ENCODE measurements around the gene DSCAM. TPM values are rescaled to one million over a fixed set of nuclear protein-coding genes. Genes with fewer than 3 reads are reported as not detected.

DSCAM gene
- total and polyA plus RNA-seq, 8 donors, result 0.37 TPM; not detected in 7

- Histone ChIP-seq H3K27me3 (peaks cover 0 to 22% (median 0%) of the 10 kb centered on the region in 3 donors), H3K4me3 (no peak overlapping the region), H3K4me1 (no peaks in the 10 kb centered on the region), H3K36me3 (no peaks in the 10 kb centered on the region), H3K27ac (no peak overlapping the region), H3K9me3 (no peaks in the 10 kb centered on the region)
- TF ChIP-seq POLR2AphosphoS5 (IDR thresholded peaks at IDR 0.05) (no peak), EP300 (IDR thresholded peaks at IDR 0.05) (no peak), POLR2A (IDR thresholded peaks at IDR 0.05) (no peak), CTCF (IDR thresholded peaks at IDR 0.05) (no peak)
- intact Hi-C loops (cut with DNase I; ENCODE audit: low total_unique reads), result loop anchor here (10.0 kb wide), 1 partner anchor 612 kb away; no protein-coding TSS in a partner anchor
- no peak for DNase-seq
- WGBS, 5 donors, result 88 to 96% (median 91%) methylated on average over 2 of the region's 2 CpGs
Observed at GRCh38 chr21:40463176-40463575, 383.8 kb downstream of the DSCAM start.

- Histone ChIP-seq H3K27ac (no peak overlapping the region), H3K27me3 (peaks cover 0 to 22% (median 0%) of the 10 kb centered on the region in 3 donors), H3K36me3 (no peaks in the 10 kb centered on the region), H3K9me3 (no peaks in the 10 kb centered on the region), H3K4me3 (no peak overlapping the region), H3K4me1 (no peaks in the 10 kb centered on the region)
- intact Hi-C loops (cut with DNase I; ENCODE audit: low total_unique reads), result loop anchor here (10.0 kb wide), 1 partner anchor 614 kb away; no protein-coding TSS in a partner anchor
- WGBS, 5 donors, result 46 to 68% (median 57%) methylated on average over 1 of the region's 1 CpG
- no peak for TF ChIP-seq POLR2A (IDR thresholded peaks at IDR 0.05)
- no peak for TF ChIP-seq CTCF (IDR thresholded peaks at IDR 0.05)
- no peak for TF ChIP-seq POLR2AphosphoS5 (IDR thresholded peaks at IDR 0.05)
- no peak for TF ChIP-seq EP300 (IDR thresholded peaks at IDR 0.05)
- DNase-seq, result no peak
Observed at GRCh38 chr21:40461008-40461407, 385.9 kb downstream of the DSCAM start.

GRCh38 chr21:40457741-40458140 lies 389.2 kb downstream of the DSCAM start:
- no peaks in the 10 kb centered on the region for H3K9me3 ChIP-seq
- intact Hi-C loops (cut with DNase I; ENCODE audit: low total_unique reads), result no loop called here
- H3K4me3 ChIP-seq, result no peak overlapping the region
- H3K27ac ChIP-seq, result no peak overlapping the region
- no peak for TF ChIP-seq EP300 (IDR thresholded peaks at IDR 0.05)
- no peak for TF ChIP-seq POLR2AphosphoS5 (IDR thresholded peaks at IDR 0.05)
- no peak for TF ChIP-seq POLR2A (IDR thresholded peaks at IDR 0.05)
- TF ChIP-seq CTCF (IDR thresholded peaks at IDR 0.05), result no peak
- DNase-seq, result no peak
- peaks cover 0 to 11% (median 0%) of the 10 kb centered on the region in 3 donors for H3K27me3 ChIP-seq
- 86 to 90% (median 88%) methylated on average over 2 of the region's 2 CpGs for WGBS, 5 donors
- H3K36me3 ChIP-seq, result no peaks in the 10 kb centered on the region
- no peaks in the 10 kb centered on the region for H3K4me1 ChIP-seq

GRCh38 chr21:40454057-40454456 lies 392.9 kb downstream of the DSCAM start:
- Histone ChIP-seq H3K27ac (no peak overlapping the region), H3K4me1 (no peaks in the 10 kb centered on the region), H3K4me3 (no peak overlapping the region), H3K27me3 (peaks cover 0 to 4% (median 0%) of the 10 kb centered on the region in 3 donors), H3K9me3 (no peaks in the 10 kb centered on the region), H3K36me3 (no peaks in the 10 kb centered on the region)
- WGBS, 5 donors, result 81 to 92% (median 89%) methylated on average over 3 of the region's 3 CpGs
- TF ChIP-seq CTCF (IDR thresholded peaks at IDR 0.05), result no peak
- TF ChIP-seq POLR2A (IDR thresholded peaks at IDR 0.05), result no peak
- no peak for TF ChIP-seq POLR2AphosphoS5 (IDR thresholded peaks at IDR 0.05)
- no peak for TF ChIP-seq EP300 (IDR thresholded peaks at IDR 0.05)
- no peak for DNase-seq
- intact Hi-C loops (cut with DNase I; ENCODE audit: low total_unique reads), result no loop called here
